NCI-H510A (cell line): ENCODE measurements around the gene NHSL2.

Source experiments
- DNase-seq: peaks from one replicate; lab custom pipeline; 2025; lab: John Stamatoyannopoulos, UW

The NHSL2 gene

GRCh38 chrX:72110051-72110875 lies 199.6 kb downstream of the NHSL2 start:
- DNase-seq: no peak

- no peak for DNase-seq
Observed at GRCh38 chrX:72110876-72111708, 200.4 kb downstream of the NHSL2 start.

GRCh38 chrX:72113461-72113860 lies 202.8 kb downstream of the NHSL2 start:
- no peak for DNase-seq

GRCh38 chrX:72114306-72114705 lies 203.7 kb downstream of the NHSL2 start:
- DNase-seq: no peak

- DNase-seq: no peak
Observed at GRCh38 chrX:72114807-72115206, 204.2 kb downstream of the NHSL2 start.

GRCh38 chrX:72115380-72115779 lies 204.7 kb downstream of the NHSL2 start:
- DNase-seq: no peak

- no peak for DNase-seq
Observed at GRCh38 chrX:72117636-72118210, 207.1 kb downstream of the NHSL2 start.

GRCh38 chrX:72120837-72121236 lies 210.2 kb downstream of the NHSL2 start:
- no peak for DNase-seq

GRCh38 chrX:72121383-72121782 lies 210.7 kb downstream of the NHSL2 start:
- no peak for DNase-seq

GRCh38 chrX:72122621-72123337 lies 212.1 kb downstream of the NHSL2 start:
- DNase-seq: no peak

GRCh38 chrX:72123471-72124185 lies 213.0 kb downstream of the NHSL2 start:
- DNase-seq: no peak

GRCh38 chrX:72124540-72125201 lies 214.0 kb downstream of the NHSL2 start:
- DNase-seq: no peak

GRCh38 chrX:72125331-72126047 lies 214.8 kb downstream of the NHSL2 start:
- no peak for DNase-seq

GRCh38 chrX:72126048-72126415 lies 215.4 kb downstream of the NHSL2 start:
- no peak for DNase-seq

GRCh38 chrX:72126539-72127140 lies 216.0 kb downstream of the NHSL2 start:
- DNase-seq: peak; percentile 38

- DNase-seq: no peak
Observed at GRCh38 chrX:72127332-72127731, 216.7 kb downstream of the NHSL2 start.

GRCh38 chrX:72128183-72128834 lies 217.7 kb downstream of the NHSL2 start:
- no peak for DNase-seq

- DNase-seq: no peak
Observed at GRCh38 chrX:72128881-72129280, 218.2 kb downstream of the NHSL2 start.

- no peak for DNase-seq
Observed at GRCh38 chrX:72129661-72130060, 219.0 kb downstream of the NHSL2 start.
